Chondrocyte (in vitro differentiated cells): ENCODE results near the gene FAM156A. TPM values are rescaled to one million over a fixed set of nuclear protein-coding genes. Genes with fewer than 3 reads are reported as not detected.
"Not testable (repeated sequence)": the region's sequence is repeated elsewhere in the genome, so short reads cannot be mapped to it uniquely, and the experiment has no call there.

Experiments
- DNase-seq: peaks from one replicate; pipeline ENCODE4 v3.0.0; 2021; ENCODE audit warnings: mixed read lengths, low spot score
- H3K27ac Mint-ChIP-seq: one replicate; pipeline ENCODE4 v1.8.0; 2021; ENCODE audit warnings: mild to moderate bottlenecking, moderate library complexity, mixed read lengths; ENCODE audit not compliant: unreplicated experiment
- H3K27me3 Mint-ChIP-seq: 2 replicates; pipeline ENCODE4 v1.8.0; 2021; ENCODE audit warnings: low read depth, mixed read lengths
- H3K36me3 Mint-ChIP-seq: 2 replicates; pipeline ENCODE4 v1.8.0; 2021; ENCODE audit warnings: low read depth, mixed read lengths
- H3K4me1 Mint-ChIP-seq: 2 replicates; pipeline ENCODE4 v1.8.0; 2021; ENCODE audit warnings: low read depth, mild to moderate bottlenecking, mixed read lengths
- H3K4me3 Mint-ChIP-seq: one replicate; pipeline ENCODE4 v1.8.0; 2021; ENCODE audit warnings: mild to moderate bottlenecking, moderate library complexity, mixed read lengths; ENCODE audit not compliant: unreplicated experiment
- H3K9me3 Mint-ChIP-seq: 2 replicates; pipeline ENCODE4 v1.8.0; 2021; ENCODE audit warnings: low read depth, mixed read lengths
- CTCF ChIP-seq: fragments of 200-600 bp; sonication (generic); IDR thresholded peaks from 2 replicates; pipeline ENCODE4 v1.5.0; 2021; ENCODE audit warnings: antibody characterized with exemption, mild to moderate bottlenecking, moderate library complexity
- total RNA-seq: library from RNA; stranded (reverse); gene quantifications from 3 replicates; pipeline ENCODE4 v1.2.1, GENCODE V29; 2021

FAM156A gene
- total RNA-seq, 1 donor from 2014 or later, result 23.8 TPM

- peaks cover 6% of the 10 kb centered on the region for H3K9me3 Mint-ChIP-seq
- H3K4me3 Mint-ChIP-seq, result no peak overlapping the region
- H3K27me3 Mint-ChIP-seq, result no peaks in the 10 kb centered on the region
- H3K4me1 Mint-ChIP-seq, result peaks cover 35% of the 10 kb centered on the region
- no peak for DNase-seq
- H3K27ac Mint-ChIP-seq, result no peak overlapping the region
- no peaks in the 10 kb centered on the region for H3K36me3 Mint-ChIP-seq
- no peak for TF ChIP-seq CTCF
These were observed 19.6 kb upstream of the FAM156A start for GRCh38 chrX:52977953-52978352.

- H3K4me1 Mint-ChIP-seq, result peaks cover 20% of the 10 kb centered on the region
- not testable (repeated sequence) for H3K36me3 Mint-ChIP-seq, DNase-seq, H3K27ac Mint-ChIP-seq, H3K27me3 Mint-ChIP-seq, H3K4me3 Mint-ChIP-seq, H3K9me3 Mint-ChIP-seq
These were observed 17.3 kb upstream of the FAM156A start for GRCh38 chrX:52975576-52975975.

- not testable (repeated sequence) for H3K27ac Mint-ChIP-seq, DNase-seq, H3K9me3 Mint-ChIP-seq, H3K27me3 Mint-ChIP-seq, H3K4me1 Mint-ChIP-seq, H3K36me3 Mint-ChIP-seq, H3K4me3 Mint-ChIP-seq
These were observed 16.1 kb upstream of the FAM156A start for GRCh38 chrX:52974336-52974992.

- H3K27ac Mint-ChIP-seq, H3K36me3 Mint-ChIP-seq: not testable (repeated sequence)
These were observed 9.6 kb upstream of the FAM156A start for GRCh38 chrX:52967922-52968321.

GRCh38 chrX:52966993-52967738, 8.8 kb upstream of the FAM156A start:
- not testable (repeated sequence) for DNase-seq, H3K4me3 Mint-ChIP-seq, H3K27ac Mint-ChIP-seq, H3K9me3 Mint-ChIP-seq, H3K4me1 Mint-ChIP-seq, H3K27me3 Mint-ChIP-seq, H3K36me3 Mint-ChIP-seq

More at GRCh38 chrX:52967922-52968321, 9.6 kb upstream of the FAM156A start:
- not testable (repeated sequence) for H3K27me3 Mint-ChIP-seq, H3K9me3 Mint-ChIP-seq, H3K4me1 Mint-ChIP-seq, H3K4me3 Mint-ChIP-seq, DNase-seq

- not testable (repeated sequence) for H3K27me3 Mint-ChIP-seq, H3K36me3 Mint-ChIP-seq, H3K4me3 Mint-ChIP-seq, DNase-seq, H3K4me1 Mint-ChIP-seq, H3K27ac Mint-ChIP-seq, H3K9me3 Mint-ChIP-seq
These were observed 643 bp upstream of the FAM156A start for GRCh38 chrX:52958961-52959360.

- not testable (repeated sequence) for H3K27me3 Mint-ChIP-seq, H3K4me3 Mint-ChIP-seq, H3K9me3 Mint-ChIP-seq, H3K27ac Mint-ChIP-seq, DNase-seq, H3K4me1 Mint-ChIP-seq, H3K36me3 Mint-ChIP-seq
These were observed 8.4 kb downstream of the FAM156A start for GRCh38 chrX:52949884-52950283.

- H3K4me3 Mint-ChIP-seq, H3K4me1 Mint-ChIP-seq, H3K36me3 Mint-ChIP-seq, H3K9me3 Mint-ChIP-seq, DNase-seq, H3K27me3 Mint-ChIP-seq, H3K27ac Mint-ChIP-seq: not testable (repeated sequence)
These were observed 9.0 kb downstream of the FAM156A start for GRCh38 chrX:52949325-52949724.

- not testable (repeated sequence) for DNase-seq, H3K27me3 Mint-ChIP-seq, H3K9me3 Mint-ChIP-seq, H3K4me3 Mint-ChIP-seq, H3K4me1 Mint-ChIP-seq, H3K27ac Mint-ChIP-seq, H3K36me3 Mint-ChIP-seq
These were observed 10.1 kb downstream of the FAM156A start for GRCh38 chrX:52948265-52948664.

- not testable (repeated sequence) for H3K4me3 Mint-ChIP-seq
These were observed 10.8 kb downstream of the FAM156A start for GRCh38 chrX:52947501-52947900.

GRCh38 chrX:52945838-52946494, 12.4 kb downstream of the FAM156A start:
- not testable (repeated sequence) for H3K36me3 Mint-ChIP-seq, DNase-seq, H3K27me3 Mint-ChIP-seq, H3K4me1 Mint-ChIP-seq, H3K9me3 Mint-ChIP-seq, H3K4me3 Mint-ChIP-seq, H3K27ac Mint-ChIP-seq

More at GRCh38 chrX:52947501-52947900, 10.8 kb downstream of the FAM156A start:
- DNase-seq, H3K4me1 Mint-ChIP-seq, H3K36me3 Mint-ChIP-seq, H3K9me3 Mint-ChIP-seq, H3K27ac Mint-ChIP-seq, H3K27me3 Mint-ChIP-seq: not testable (repeated sequence)

GRCh38 chrX:52941728-52942127, 16.6 kb downstream of the FAM156A start:
- not testable (repeated sequence) for H3K36me3 Mint-ChIP-seq, H3K4me3 Mint-ChIP-seq, DNase-seq, H3K4me1 Mint-ChIP-seq, H3K9me3 Mint-ChIP-seq, H3K27ac Mint-ChIP-seq, H3K27me3 Mint-ChIP-seq
